Spleen (tissue), 7 donors: ENCODE data around the gene ERC2.

Experiments used
- CTCF ChIP-seq, 11 experiments: fragments of 200-600 bp in 7 of 11; fragments of 450-650 bp in 4 of 11; sonication (generic) in 4 of 11; IDR thresholded peaks in 8 of 11; conservative IDR thresholded peaks in 3 of 11; 1 replicate in 7 of 11; 2 replicates in 4 of 11; pipeline versions ENCODE4 v1.4.0 to v1.8.0; 2016 to 2021; ENCODE audit warnings: antibody characterized with exemption in 11 of 11, inconsistent platforms in 4 of 11, mild to moderate bottlenecking in 1 of 11
- POLR2A ChIP-seq, 3 donors: fragments of 450-650 bp; IDR thresholded peaks; one replicate each; pipeline ENCODE4 v1.5.1; 2017; ENCODE audit warnings: antibody characterized with exemption in 3 of 3, mild to moderate bottlenecking in 1 of 3
- donor health status: DM: no; HTN: no; CAD: no; lungs with moderate emphysema.
- donor health status: DM: no; HTN: no; CAD: no.
- donor health status: DM: no; HTN: no; CAD: no.

GRCh38 chr3:55658690-55659562 is 809.3 kb downstream of the ERC2 start:
- no peak for TF ChIP-seq CTCF (IDR thresholded peaks at IDR 0.05 in 8 of 11, conservative IDR thresholded peaks at IDR 0.05 in 3 of 11)
- TF ChIP-seq POLR2A (IDR thresholded peaks at IDR 0.05), result no peak
